Astrocyte of the spinal cord (primary cell): ENCODE data around the gene SAMD4A.

Experiments
- DNase-seq: peaks from one replicate; pipeline ENCODE4 v3.0.0; 2011; ENCODE audit warnings: low read depth, low spot score
- H3K4me3 ChIP-seq: 2 replicates; pipeline ENCODE4 v1.5.1; 2011; ENCODE audit warnings: low read depth, mild to moderate bottlenecking, low read length, moderate library complexity
- CTCF ChIP-seq: IDR thresholded peaks from 2 replicates; pipeline ENCODE4 v1.5.1; 2012; ENCODE audit warnings: low read depth, mild to moderate bottlenecking, low read length, inconsistent platforms
- in situ Hi-C: cut with HindIII; loops from 2 replicates; pipeline ENCODE4 v1.10.0; 2017; ENCODE audit warnings: low sequenced_read_pairs

SAMD4A gene

GRCh38 chr14:54715811-54716210 is 148.9 kb downstream of the SAMD4A start:
- in situ Hi-C loops, result no loop called here
- DNase-seq, result no peak
- no peak overlapping the region for H3K4me3 ChIP-seq
- TF ChIP-seq CTCF, result no peak

- no peak overlapping the region for H3K4me3 ChIP-seq
- no peak for TF ChIP-seq CTCF
- in situ Hi-C loops, result no loop called here
- no peak for DNase-seq
These were observed 149.9 kb downstream of the SAMD4A start for GRCh38 chr14:54716862-54717261.

- TF ChIP-seq CTCF, result no peak
- in situ Hi-C loops, result no loop called here
- no peak overlapping the region for H3K4me3 ChIP-seq
- DNase-seq, result no peak
These were observed 151.1 kb downstream of the SAMD4A start for GRCh38 chr14:54718046-54718445.

GRCh38 chr14:54719406-54719805 is 152.5 kb downstream of the SAMD4A start:
- DNase-seq, result no peak
- in situ Hi-C loops, result no loop called here
- no peak overlapping the region for H3K4me3 ChIP-seq
- no peak for TF ChIP-seq CTCF

- DNase-seq, result peak; percentile 47
- in situ Hi-C loops, result no loop called here
- TF ChIP-seq CTCF, result peak; percentile 48
- H3K4me3 ChIP-seq, result no peak overlapping the region
These were observed 156.0 kb downstream of the SAMD4A start for GRCh38 chr14:54722791-54723432.

- no peak for TF ChIP-seq CTCF
- no peak overlapping the region for H3K4me3 ChIP-seq
- DNase-seq, result no peak
- in situ Hi-C loops, result no loop called here
These were observed 157.2 kb downstream of the SAMD4A start for GRCh38 chr14:54724123-54724522.
